GM23338 (cell line): ENCODE results near the gene DMD.

Experiments
- CREB1 ChIP-seq: fragments of 250-450 bp; sonication (Bioruptor Pico); IDR thresholded peaks from 2 replicates; pipeline ENCODE4 v1.5.0; 2020; ENCODE audit warnings: low read depth, mild to moderate bottlenecking, moderate library complexity
- CTCF ChIP-seq, 2 experiments: fragments of 200-600 bp in 1 of 2; sonication (generic) in 1 of 2; conservative IDR thresholded peaks; 2 replicates each; pipeline versions ENCODE4 v1.5.1 to v1.6.1; 2016 to 2017; ENCODE audit warnings: antibody characterized with exemption in 2 of 2, low read depth in 2 of 2, mild to moderate bottlenecking in 2 of 2, moderate library complexity in 1 of 2
- EZH2 ChIP-seq: fragments of 200-600 bp; sonication (generic); IDR thresholded peaks from one replicate; pipeline ENCODE4 v1.8.0; 2017; ENCODE audit warnings: antibody characterized with exemption, mild to moderate bottlenecking, low read depth; ENCODE audit not compliant: unreplicated experiment
- EZH2phosphoT487 ChIP-seq: fragments of 200-600 bp; sonication (generic); IDR thresholded peaks from one replicate; pipeline ENCODE4 v1.8.1; 2018; ENCODE audit warnings: antibody characterized with exemption; ENCODE audit not compliant: unreplicated experiment
- JUNB ChIP-seq: IDR thresholded peaks from one replicate; pipeline ENCODE4 v1.6.1; 2016; ENCODE audit warnings: antibody characterized with exemption; ENCODE audit not compliant: unreplicated experiment
- POLR2AphosphoS5 ChIP-seq: IDR thresholded peaks from 2 replicates; pipeline ENCODE4 v1.6.1; 2016; ENCODE audit warnings: antibody characterized with exemption, low read depth
- REST ChIP-seq: IDR thresholded peaks from one replicate; pipeline ENCODE4 v1.6.1; 2018; ENCODE audit warnings: antibody characterized with exemption; ENCODE audit not compliant: unreplicated experiment

- TF ChIP-seq POLR2AphosphoS5 (no peak), EZH2 (no peak), REST (no peak), CTCF (conservative IDR thresholded peaks at IDR 0.05; ENCODE audit: low read depth in 2 of 2) (no peak), EZH2phosphoT487 (no peak), CREB1 (CRISPR knock-in tag) (no peak), JUNB (no peak)
These were observed 2075.2 kb downstream of the DMD start for GRCh38 chrX:31136144-31136611.
